ENCODE measurements around the gene DUSP22.

The DUSP22 gene

DNA sequence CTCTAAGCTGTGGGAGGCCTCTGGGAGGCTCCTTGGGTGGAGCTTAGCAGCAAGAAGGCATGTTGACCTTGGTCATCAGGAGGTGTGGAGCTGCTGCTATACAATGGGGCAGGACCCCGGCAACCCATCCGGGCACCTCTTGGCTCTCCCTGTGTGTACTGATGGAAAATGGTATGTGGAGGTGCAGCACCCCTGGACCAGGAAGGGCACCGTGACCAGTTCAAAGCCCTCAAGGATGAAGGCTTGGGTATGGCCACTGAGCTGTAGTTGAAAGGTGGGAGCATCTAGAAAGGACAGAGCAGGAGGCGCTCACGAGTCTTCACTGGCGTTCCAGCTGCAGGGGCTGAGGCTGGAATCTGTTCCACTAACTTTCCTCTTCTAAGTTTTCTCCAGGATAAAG lies 92.6 kb downstream of the DUSP22 start:
- TF ChIP-seq GATA2 (IDR thresholded peaks at IDR 0.05; ENCODE audit: low read depth, low read length) (no peak), GATA3 (IDR thresholded peaks at IDR 0.05; ENCODE audit: low read depth, low read length) (no peak)

- TF ChIP-seq GATA3 (IDR thresholded peaks at IDR 0.05; ENCODE audit: low read depth, low read length) (no peak), GATA2 (IDR thresholded peaks at IDR 0.05; ENCODE audit: low read depth, low read length) (no peak)
Measured at GRCh38 chr6:385614-386013, 93.3 kb downstream of the DUSP22 start.

- TF ChIP-seq GATA3 (IDR thresholded peaks at IDR 0.05; ENCODE audit: low read depth, low read length) (no peak), GATA2 (IDR thresholded peaks at IDR 0.05; ENCODE audit: low read depth, low read length) (no peak)
Measured at GRCh38 chr6:386688-387266, 94.5 kb downstream of the DUSP22 start.

DNA sequence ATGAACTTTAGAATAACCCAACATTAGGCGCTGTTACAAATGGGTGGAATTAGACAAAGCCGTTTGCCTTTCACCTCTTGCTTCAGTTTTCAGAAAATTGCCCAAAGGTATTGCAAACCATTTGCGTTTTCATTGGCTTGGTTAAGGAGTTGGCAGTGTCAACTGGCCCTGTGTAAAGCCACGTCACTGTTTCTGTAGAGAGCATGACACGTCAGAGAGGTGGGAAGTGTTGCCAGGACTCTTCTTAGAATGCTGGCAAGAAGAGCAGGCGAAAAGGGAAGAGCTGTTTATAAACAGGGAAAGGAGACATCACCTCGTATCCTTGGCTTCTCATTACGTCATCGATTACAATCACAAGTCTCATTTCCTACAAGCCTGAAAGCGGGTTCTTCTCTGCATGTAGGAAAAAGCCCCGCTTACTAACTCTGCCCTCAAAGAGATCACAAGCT lies 95.0 kb downstream of the DUSP22 start:
- TF ChIP-seq GATA3 (IDR thresholded peaks at IDR 0.05; ENCODE audit: low read depth, low read length): no peak
- no peak for TF ChIP-seq GATA2 (IDR thresholded peaks at IDR 0.05; ENCODE audit: low read depth, low read length)

DNA sequence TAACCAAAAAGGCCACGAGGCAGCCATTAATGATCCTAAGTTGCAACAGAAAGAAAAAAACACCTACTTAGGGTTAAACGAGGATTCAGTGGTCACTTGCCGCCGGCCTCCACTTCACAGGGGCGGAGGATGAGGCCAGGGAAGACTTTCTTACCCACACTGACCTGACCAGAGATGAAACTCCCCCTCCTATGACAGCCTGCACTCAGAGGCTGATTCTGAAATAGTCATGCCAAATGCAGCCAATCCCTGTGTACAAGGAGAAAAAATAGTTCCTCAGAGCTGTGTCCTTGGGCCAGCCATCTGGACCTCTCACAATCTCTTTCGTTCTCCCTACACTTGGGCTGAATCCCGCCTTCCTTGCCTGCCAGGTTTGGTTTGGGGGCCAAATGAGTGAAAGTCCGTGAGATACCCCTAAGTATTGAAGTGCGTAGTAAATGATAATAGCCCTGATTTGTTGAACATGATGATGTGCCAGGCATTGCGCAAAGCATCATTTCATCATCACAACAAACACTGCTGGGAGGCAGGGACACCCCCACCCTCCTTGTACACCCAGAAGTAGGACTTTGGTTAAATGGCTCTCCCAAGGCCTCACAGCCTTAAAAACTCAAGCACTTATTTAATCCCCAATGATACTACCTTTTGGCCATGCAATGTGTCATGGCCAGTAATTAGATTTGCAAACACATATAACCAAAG lies 96.1 kb downstream of the DUSP22 start:
- TF ChIP-seq GATA2 (IDR thresholded peaks at IDR 0.05; ENCODE audit: low read depth, low read length): no peak
- no peak for TF ChIP-seq GATA3 (IDR thresholded peaks at IDR 0.05; ENCODE audit: low read depth, low read length)

- no peak for TF ChIP-seq GATA3 (IDR thresholded peaks at IDR 0.05; ENCODE audit: low read depth, low read length)
- no peak for TF ChIP-seq GATA2 (IDR thresholded peaks at IDR 0.05; ENCODE audit: low read depth, low read length)
Measured at GRCh38 chr6:389143-389542, 96.9 kb downstream of the DUSP22 start.

GRCh38 chr6:389622-390021 lies 97.3 kb downstream of the DUSP22 start:
- TF ChIP-seq GATA3 (IDR thresholded peaks at IDR 0.05; ENCODE audit: low read depth, low read length) (no peak), GATA2 (IDR thresholded peaks at IDR 0.05; ENCODE audit: low read depth, low read length) (no peak)

DNA sequence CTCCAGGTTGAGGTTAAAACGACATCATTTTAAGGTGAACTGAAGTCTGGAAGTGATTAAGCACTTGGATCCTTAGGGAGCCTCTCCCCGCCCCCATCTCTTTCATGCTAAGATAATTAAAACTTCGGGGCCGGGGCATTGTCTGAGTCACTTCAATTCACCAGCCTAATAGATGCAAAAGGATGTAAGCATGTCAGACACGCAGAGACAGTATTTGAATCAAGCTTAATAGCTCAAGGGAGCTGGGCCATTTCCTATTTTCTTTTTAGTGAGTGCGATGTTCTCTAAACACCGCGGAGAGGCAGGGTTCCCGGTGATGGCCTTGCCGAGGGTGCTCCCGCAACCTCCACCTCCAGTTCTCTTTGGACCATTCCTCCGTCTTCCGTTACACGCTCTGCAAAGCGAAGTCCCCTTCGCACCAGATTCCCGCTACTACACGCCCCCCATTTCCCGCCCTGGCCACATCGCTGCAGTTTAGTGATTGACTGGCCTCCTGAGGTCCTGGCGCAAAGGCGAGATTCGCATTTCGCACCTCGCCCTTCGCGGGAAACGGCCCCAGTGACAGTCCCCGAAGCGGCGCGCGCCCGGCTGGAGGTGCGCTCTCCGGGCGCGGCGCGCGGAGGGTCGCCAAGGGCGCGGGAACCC lies 98.7 kb downstream of the DUSP22 start:
- TF ChIP-seq GATA3 (IDR thresholded peaks at IDR 0.05; ENCODE audit: low read depth, low read length): no peak

DNA sequence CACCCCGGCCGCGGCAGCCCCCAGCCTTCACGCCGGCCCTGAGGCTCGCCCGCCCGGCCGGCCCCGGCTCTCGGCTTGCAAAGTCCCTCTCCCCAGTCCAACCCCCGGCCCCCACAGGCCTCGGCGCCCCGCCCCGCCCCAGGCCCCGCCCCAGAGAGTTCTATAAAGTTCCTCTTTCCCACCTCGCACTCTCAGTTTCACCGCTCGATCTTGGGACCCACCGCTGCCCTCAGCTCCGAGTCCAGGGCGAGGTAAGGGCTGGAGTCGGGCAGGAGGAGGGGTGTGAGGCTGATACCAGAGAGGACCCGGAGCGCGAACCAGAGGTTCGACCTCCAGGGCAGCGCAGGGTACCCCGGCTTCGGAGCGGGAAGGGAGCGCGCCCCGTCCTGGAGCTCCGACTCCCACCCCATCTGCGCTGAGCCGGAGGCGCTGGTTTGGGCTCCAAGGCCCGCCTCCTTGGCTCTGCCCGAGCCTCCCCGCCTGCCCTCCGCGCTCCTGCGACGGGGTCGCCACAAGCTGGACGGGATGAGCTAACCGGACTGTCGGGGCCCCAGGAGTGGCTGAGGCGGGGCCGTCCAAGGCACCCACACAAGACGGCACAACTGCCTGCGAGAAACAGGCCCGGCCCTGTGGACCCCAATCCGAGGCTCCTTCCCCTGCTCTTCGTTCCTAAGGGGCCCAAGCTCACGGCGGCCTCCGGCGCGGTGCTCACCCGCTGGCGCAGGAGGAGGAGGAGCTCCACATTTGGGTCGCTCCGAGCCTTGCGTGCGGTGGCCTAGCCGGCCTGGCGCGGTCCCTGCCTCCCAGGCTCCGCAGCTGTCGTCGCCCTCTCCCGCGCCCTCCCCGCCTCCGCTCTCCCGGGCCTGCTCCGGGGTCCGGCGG lies 99.5 kb downstream of the DUSP22 start, which contains the start of gene IRF4:
Gene IRF4 (plus strand): TSS at position 194 of the 882 bp plus-strand sequence. CDS start 1,401 bp downstream, outside the sequence.
- TF ChIP-seq GATA3 (IDR thresholded peaks at IDR 0.05; ENCODE audit: low read depth, low read length): no peak
- no peak for TF ChIP-seq GATA2 (IDR thresholded peaks at IDR 0.05; ENCODE audit: low read depth, low read length)

DNA sequence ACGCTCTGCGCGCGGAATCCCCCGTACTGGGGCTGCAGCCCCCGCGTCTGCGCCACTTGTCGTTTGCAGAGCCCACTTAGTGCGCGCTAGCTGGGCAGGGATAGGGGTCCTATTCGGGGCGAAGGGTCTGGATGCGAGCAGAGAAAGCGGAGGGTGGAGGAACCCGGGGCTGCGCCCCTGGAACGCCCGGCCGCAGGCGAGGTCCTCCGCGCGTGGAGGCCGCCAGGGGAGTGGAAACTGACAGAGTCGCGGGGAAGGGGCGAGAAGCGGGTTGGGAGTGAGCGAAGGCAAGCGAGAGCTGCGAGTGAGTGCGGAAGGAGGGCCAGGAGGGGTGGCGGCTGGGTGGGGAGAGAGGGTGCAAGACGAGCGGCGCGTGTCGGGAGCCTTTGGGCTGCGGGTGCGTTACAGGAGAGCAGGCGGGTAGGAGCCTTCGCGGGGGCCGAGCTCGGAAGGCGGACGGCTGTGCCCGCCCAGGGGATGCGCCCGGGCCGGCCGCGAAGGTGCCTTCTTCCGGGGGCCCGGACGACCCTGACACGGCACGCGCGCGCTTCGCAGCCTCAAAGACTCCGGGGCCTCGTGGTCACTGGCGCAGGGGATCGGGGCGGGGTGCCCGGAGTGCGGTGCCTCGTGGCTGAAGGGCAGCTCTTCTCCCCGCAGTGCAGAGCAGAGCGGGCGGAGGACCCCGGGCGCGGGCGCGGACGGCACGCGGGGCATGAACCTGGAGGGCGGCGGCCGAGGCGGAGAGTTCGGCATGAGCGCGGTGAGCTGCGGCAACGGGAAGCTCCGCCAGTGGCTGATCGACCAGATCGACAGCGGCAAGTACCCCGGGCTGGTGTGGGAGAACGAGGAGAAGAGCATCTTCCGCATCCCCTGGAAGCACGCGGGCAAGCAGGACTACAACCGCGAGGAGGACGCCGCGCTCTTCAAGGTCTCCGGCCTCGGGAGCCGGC lies 100.4 kb downstream of the DUSP22 start:
- TF ChIP-seq GATA2 (IDR thresholded peaks at IDR 0.05; ENCODE audit: low read depth, low read length) (no peak), GATA3 (IDR thresholded peaks at IDR 0.05; ENCODE audit: low read depth, low read length) (no peak)

DNA sequence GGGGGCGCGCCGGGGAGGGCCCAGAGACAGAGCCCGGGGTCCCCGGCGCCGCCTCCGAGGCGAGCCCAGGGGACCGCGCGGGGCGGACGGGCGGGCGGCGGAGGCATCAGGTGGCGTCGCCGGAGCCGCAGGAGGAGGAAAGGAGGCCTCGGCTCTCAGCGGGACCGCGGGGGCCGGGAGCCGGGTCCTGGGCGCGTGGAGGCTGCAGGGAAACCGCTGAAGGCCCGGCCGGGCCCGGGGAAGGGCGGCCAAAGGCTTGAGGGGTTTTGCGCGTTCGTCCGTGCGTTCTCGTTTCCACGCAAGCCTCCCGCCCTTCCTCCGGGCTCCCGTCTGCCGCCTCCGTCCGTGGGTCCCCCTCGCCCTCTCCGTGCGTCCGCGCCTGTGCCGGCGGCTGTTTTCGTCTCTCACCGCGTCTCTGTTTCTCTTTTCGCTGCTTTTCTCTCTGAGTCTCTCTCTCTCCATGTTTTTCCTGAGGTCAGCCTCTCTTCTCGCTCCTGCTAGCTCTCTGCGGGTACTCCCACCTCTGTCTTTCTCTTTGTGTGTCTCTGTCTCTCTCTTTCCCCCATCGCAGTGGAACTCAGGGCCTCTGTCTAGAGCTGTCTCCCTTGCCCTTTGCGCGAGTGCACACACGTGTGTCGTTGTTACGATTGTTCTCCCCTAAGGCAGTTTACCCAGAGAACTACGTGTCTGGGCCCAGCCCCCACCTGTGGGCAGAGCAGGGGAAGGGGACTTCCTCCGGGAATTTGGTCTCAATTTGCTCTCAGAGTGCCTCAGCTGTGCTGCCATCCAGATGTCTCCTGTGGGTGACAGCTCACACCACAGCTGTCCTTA lies 101.3 kb downstream of the DUSP22 start:
- TF ChIP-seq GATA3 (IDR thresholded peaks at IDR 0.05; ENCODE audit: low read depth, low read length): no peak
- TF ChIP-seq GATA2 (IDR thresholded peaks at IDR 0.05; ENCODE audit: low read depth, low read length): no peak

GRCh38 chr6:394641-395289 lies 102.5 kb downstream of the DUSP22 start:
- no peak for TF ChIP-seq GATA3 (IDR thresholded peaks at IDR 0.05; ENCODE audit: low read depth, low read length)
- no peak for TF ChIP-seq GATA2 (IDR thresholded peaks at IDR 0.05; ENCODE audit: low read depth, low read length)

Data from SH-SY5Y (cell line).